ENCODE data around the gene HOXD11.

DNA sequence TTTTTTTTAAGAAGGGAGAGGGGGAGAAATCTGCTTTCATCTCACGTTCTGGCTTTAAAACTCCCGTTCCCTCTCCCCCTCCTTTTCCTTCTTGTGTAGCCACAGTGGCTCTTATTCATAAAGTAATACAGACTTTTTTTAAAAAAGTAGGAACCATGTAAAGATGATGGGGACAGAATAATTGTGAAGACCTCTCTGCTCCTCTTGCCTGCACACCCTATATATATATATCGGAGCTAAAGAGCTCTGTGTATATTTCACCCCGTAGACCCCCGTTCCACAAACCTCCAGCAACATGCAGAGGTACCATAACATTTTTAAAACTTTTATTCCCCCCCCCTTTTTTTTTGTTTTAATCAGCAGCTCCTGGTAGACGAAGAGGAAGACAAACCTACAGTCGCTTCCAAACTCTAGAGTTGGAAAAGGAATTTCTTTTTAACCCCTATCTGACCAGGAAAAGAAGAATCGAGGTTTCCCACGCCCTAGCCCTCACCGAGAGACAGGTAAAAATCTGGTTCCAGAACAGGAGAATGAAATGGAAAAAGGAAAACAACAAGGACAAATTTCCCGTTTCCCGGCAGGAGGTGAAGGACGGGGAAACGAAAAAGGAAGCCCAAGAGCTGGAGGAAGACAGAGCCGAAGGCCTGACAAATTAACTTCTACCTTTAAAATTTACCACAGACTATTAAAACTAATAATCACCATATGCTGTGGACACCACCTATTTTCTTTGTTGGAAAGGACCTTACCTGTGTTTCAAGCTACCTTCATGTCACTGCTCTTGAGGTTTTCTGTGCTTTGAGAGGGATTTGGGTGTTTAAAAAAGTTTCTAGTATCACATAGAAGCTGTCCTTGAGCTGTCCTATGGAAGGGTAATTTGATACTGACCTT is 24.1 kb downstream of the HOXD11 start:
- TF ChIP-seq, protein P1, sequence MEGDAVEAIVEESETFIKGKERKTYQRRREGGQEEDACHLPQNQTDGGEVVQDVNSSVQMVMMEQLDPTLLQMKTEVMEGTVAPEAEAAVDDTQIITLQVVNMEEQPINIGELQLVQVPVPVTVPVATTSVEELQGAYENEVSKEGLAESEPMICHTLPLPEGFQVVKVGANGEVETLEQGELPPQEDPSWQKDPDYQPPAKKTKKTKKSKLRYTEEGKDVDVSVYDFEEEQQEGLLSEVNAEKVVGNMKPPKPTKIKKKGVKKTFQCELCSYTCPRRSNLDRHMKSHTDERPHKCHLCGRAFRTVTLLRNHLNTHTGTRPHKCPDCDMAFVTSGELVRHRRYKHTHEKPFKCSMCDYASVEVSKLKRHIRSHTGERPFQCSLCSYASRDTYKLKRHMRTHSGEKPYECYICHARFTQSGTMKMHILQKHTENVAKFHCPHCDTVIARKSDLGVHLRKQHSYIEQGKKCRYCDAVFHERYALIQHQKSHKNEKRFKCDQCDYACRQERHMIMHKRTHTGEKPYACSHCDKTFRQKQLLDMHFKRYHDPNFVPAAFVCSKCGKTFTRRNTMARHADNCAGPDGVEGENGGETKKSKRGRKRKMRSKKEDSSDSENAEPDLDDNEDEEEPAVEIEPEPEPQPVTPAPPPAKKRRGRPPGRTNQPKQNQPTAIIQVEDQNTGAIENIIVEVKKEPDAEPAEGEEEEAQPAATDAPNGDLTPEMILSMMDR (IDR thresholded peaks at IDR 0.05): no peak
- TF ChIP-seq EZH2 (IDR thresholded peaks at IDR 0.05; ENCODE audit: borderline replicate concordance, insufficient read depth, low read depth, low read length, poor library complexity, severe bottlenecking): peak; percentile 53

Data from B cell (primary cell).